Activated T-helper 2 cell treated with anti-CD3 and anti-CD28 coated beads, Interferon-gamma antibody, Interleukin-2, Interleukin-4, amounts not matched to agents 10 μg/mL and 5 μg/mL and 100 μg/mL, durations not matched to agents 14 hours and 24 hours and 36 hours (primary cell): Measurements from ENCODE around the gene TKTL2. TPM values are rescaled to one million over a fixed set of nuclear protein-coding genes. Genes with fewer than 3 reads are reported as not detected.
"Not testable (repeated sequence)": the region's sequence is repeated elsewhere in the genome, so short reads cannot be mapped to it uniquely, and the experiment has no call there.

Experiments used
- DNase-seq: peaks from one replicate; pipeline ENCODE4 v3.0.0; 2021; ENCODE audit warnings: low spot score
- H3K27ac Mint-ChIP-seq: one replicate; pipeline ENCODE4 v1.8.0; 2021; ENCODE audit warnings: mixed read lengths
- H3K27me3 Mint-ChIP-seq: one replicate; pipeline ENCODE4 v1.8.0; 2021; ENCODE audit warnings: low read depth, mixed read lengths
- H3K36me3 Mint-ChIP-seq: one replicate; pipeline ENCODE4 v1.8.0; 2021; ENCODE audit warnings: low read depth, mixed read lengths
- H3K4me1 Mint-ChIP-seq: one replicate; pipeline ENCODE4 v1.8.0; 2021; ENCODE audit warnings: low read depth, mixed read lengths
- H3K4me3 Mint-ChIP-seq: one replicate; pipeline ENCODE4 v1.8.0; 2021; ENCODE audit warnings: low read depth, mild to moderate bottlenecking, moderate library complexity, mixed read lengths
- H3K9me3 Mint-ChIP-seq: one replicate; pipeline ENCODE4 v1.8.0; 2021; ENCODE audit warnings: mixed read lengths
- intact Hi-C: fragments of 100-400 bp; cut with micrococcal nuclease; formaldehyde crosslinking; loops from one replicate; pipeline ENCODE4 v1.15.1; 2023
- total RNA-seq: library from RNA; stranded (reverse); gene quantifications from 2 replicates; pipeline ENCODE4 v1.2.3, GENCODE V29; 2022

The TKTL2 gene
- total RNA-seq, 1 donor from 2014 or later = not detected

GRCh38 chr4:163482190-163482589 is 8.6 kb upstream of the TKTL2 start:
- DNase-seq = no peak
- H3K27me3 Mint-ChIP-seq = peaks cover 14% of the 10 kb centered on the region
- no peak overlapping the region for H3K27ac Mint-ChIP-seq
- no peak overlapping the region for H3K4me3 Mint-ChIP-seq
- no peaks in the 10 kb centered on the region for H3K4me1 Mint-ChIP-seq
- H3K9me3 Mint-ChIP-seq = no peaks in the 10 kb centered on the region
- H3K36me3 Mint-ChIP-seq = no peaks in the 10 kb centered on the region
- intact Hi-C loops = no loop called here

GRCh38 chr4:163476761-163477438 is 3.3 kb upstream of the TKTL2 start:
- DNase-seq = no peak
- Mint-ChIP-seq H3K36me3 (no peaks in the 10 kb centered on the region), H3K4me3 (no peak overlapping the region), H3K27ac (no peak overlapping the region), H3K9me3 (no peaks in the 10 kb centered on the region), H3K27me3 (peaks cover 8% of the 10 kb centered on the region), H3K4me1 (no peaks in the 10 kb centered on the region)
- intact Hi-C loops = no loop called here

GRCh38 chr4:163474027-163474426 is 473 bp upstream of the TKTL2 start:
- Mint-ChIP-seq H3K36me3 (no peaks in the 10 kb centered on the region), H3K27ac (no peak overlapping the region), H3K27me3 (peaks cover 13% of the 10 kb centered on the region), H3K9me3 (no peaks in the 10 kb centered on the region), H3K4me1 (no peaks in the 10 kb centered on the region), H3K4me3 (no peak overlapping the region)
- intact Hi-C loops = no loop called here
- DNase-seq = no peak

GRCh38 chr4:163473130-163473529 is 424 bp downstream of the TKTL2 start:
- intact Hi-C loops = no loop called here
- Mint-ChIP-seq H3K4me3 (no peak overlapping the region), H3K9me3 (no peaks in the 10 kb centered on the region), H3K36me3 (no peaks in the 10 kb centered on the region), H3K4me1 (no peaks in the 10 kb centered on the region), H3K27me3 (peaks cover 14% of the 10 kb centered on the region), H3K27ac (no peak overlapping the region)
- DNase-seq = no peak

- H3K9me3 Mint-ChIP-seq = no peaks in the 10 kb centered on the region
- peaks cover 16% of the 10 kb centered on the region for H3K27me3 Mint-ChIP-seq
- no peak for DNase-seq
- no peak overlapping the region for H3K27ac Mint-ChIP-seq
- intact Hi-C loops = no loop called here
- no peaks in the 10 kb centered on the region for H3K36me3 Mint-ChIP-seq
- no peak overlapping the region for H3K4me3 Mint-ChIP-seq
- no peaks in the 10 kb centered on the region for H3K4me1 Mint-ChIP-seq
Measured at GRCh38 chr4:163470391-163470790, 3.2 kb downstream of the TKTL2 start.

- no peak for DNase-seq
- Mint-ChIP-seq H3K9me3 (no peaks in the 10 kb centered on the region), H3K27me3 (peaks cover 15% of the 10 kb centered on the region), H3K4me3 (no peak overlapping the region), H3K4me1 (no peaks in the 10 kb centered on the region), H3K36me3 (no peaks in the 10 kb centered on the region), H3K27ac (no peak overlapping the region)
- intact Hi-C loops = no loop called here
Measured at GRCh38 chr4:163467082-163467770, 6.3 kb downstream of the TKTL2 start.

GRCh38 chr4:163462556-163462955 is 11.0 kb downstream of the TKTL2 start:
- H3K4me1 Mint-ChIP-seq = no peaks in the 10 kb centered on the region
- intact Hi-C loops = no loop called here
- H3K9me3 Mint-ChIP-seq = no peaks in the 10 kb centered on the region
- H3K27ac Mint-ChIP-seq = no peak overlapping the region
- H3K36me3 Mint-ChIP-seq = no peaks in the 10 kb centered on the region
- H3K27me3 Mint-ChIP-seq = no peaks in the 10 kb centered on the region
- H3K4me3 Mint-ChIP-seq = no peak overlapping the region
- no peak for DNase-seq

GRCh38 chr4:163448540-163449203 is 24.9 kb downstream of the TKTL2 start:
- Mint-ChIP-seq H3K9me3 (no peaks in the 10 kb centered on the region), H3K4me3 (no peak overlapping the region), H3K27ac (no peak overlapping the region), H3K36me3 (no peaks in the 10 kb centered on the region), H3K4me1 (no peaks in the 10 kb centered on the region), H3K27me3 (no peaks in the 10 kb centered on the region)
- intact Hi-C loops = no loop called here
- DNase-seq = no peak

- DNase-seq = no peak
- Mint-ChIP-seq H3K27ac (no peak overlapping the region), H3K36me3 (no peaks in the 10 kb centered on the region), H3K4me3 (no peak overlapping the region), H3K9me3 (no peaks in the 10 kb centered on the region), H3K4me1 (no peaks in the 10 kb centered on the region), H3K27me3 (no peaks in the 10 kb centered on the region)
- intact Hi-C loops = no loop called here
Measured at GRCh38 chr4:163447481-163447880, 26.1 kb downstream of the TKTL2 start.

GRCh38 chr4:163447023-163447422 is 26.5 kb downstream of the TKTL2 start:
- H3K36me3 Mint-ChIP-seq, H3K4me3 Mint-ChIP-seq, H3K27me3 Mint-ChIP-seq, intact Hi-C loops, DNase-seq, H3K27ac Mint-ChIP-seq, H3K9me3 Mint-ChIP-seq, H3K4me1 Mint-ChIP-seq: not testable (repeated sequence)

- Mint-ChIP-seq H3K36me3 (no peaks in the 10 kb centered on the region), H3K9me3 (no peaks in the 10 kb centered on the region), H3K27ac (no peak overlapping the region), H3K4me3 (no peak overlapping the region), H3K4me1 (no peaks in the 10 kb centered on the region), H3K27me3 (peaks cover 1% of the 10 kb centered on the region)
- DNase-seq = no peak
- intact Hi-C loops = no loop called here
Measured at GRCh38 chr4:163440040-163440439, 33.5 kb downstream of the TKTL2 start.
